Left lung (tissue), 10 donors: Measurements from ENCODE around the gene TSPYL4. TPM values are rescaled to one million over a fixed set of nuclear protein-coding genes. Genes with fewer than 3 reads are reported as not detected.

ENCODE experiments used
- ATAC-seq: fragments of 200-7000 bp; cut with Tn5 transposase; one replicate; pipeline ENCODE4 v1.9.1; 2020; ENCODE audit warnings: moderate library complexity
- DNase-seq, 4 donors: peaks; one replicate each; pipeline ENCODE4 v3.0.0-alpha.2; 2013 to 2020
- H3K27ac ChIP-seq, 2 donors: fragments of 200-600 bp; sonication (generic) in 1 of 2; one replicate each; pipeline versions ENCODE4 v1.5.0 to v1.8.0; 2020 to 2021
- H3K27me3 ChIP-seq, 2 donors: fragments of 200-600 bp; sonication (generic) in 1 of 2; one replicate each; pipeline versions ENCODE4 v1.5.0 to v1.8.0; 2020 to 2021
- H3K36me3 ChIP-seq, 2 donors: fragments of 200-600 bp; sonication (generic) in 1 of 2; one replicate each; pipeline versions ENCODE4 v1.5.0 to v1.8.0; 2020 to 2021
- H3K4me1 ChIP-seq, 2 donors: fragments of 200-600 bp; one replicate each; pipeline ENCODE4 v1.8.0; 2021
- H3K4me3 ChIP-seq, 2 donors: fragments of 200-600 bp; sonication (generic) in 1 of 2; one replicate each; pipeline versions ENCODE4 v1.5.0 to v1.8.0; 2020 to 2021; ENCODE audit warnings: mild to moderate bottlenecking in 1 of 2
- H3K9me3 ChIP-seq, 2 donors: fragments of 200-600 bp; sonication (generic) in 1 of 2; one replicate each; pipeline versions ENCODE4 v1.5.0 to v1.8.0; 2020 to 2021
- CTCF ChIP-seq, 2 donors: fragments of 200-600 bp; sonication (generic) in 1 of 2; IDR thresholded peaks; one replicate each; pipeline versions ENCODE4 v1.5.0 to v1.8.0; 2021; ENCODE audit warnings: antibody characterized with exemption in 2 of 2
- intact Hi-C, 2 donors: fragments of 100-400 bp; cut with DNase I; formaldehyde crosslinking; loops; one replicate each; pipeline versions ENCODE4 v1.11.2 to v1.14.2; 2022
- polyA plus RNA-seq, 6 donors: library from polyadenylated mRNA; unstranded; fragments of 120-200 nt; gene quantifications; one replicate each; pipeline ENCODE4 v1.2.1, GENCODE V29; 2013; ENCODE audit not compliant: insufficient read length in 6 of 6
- total RNA-seq, 2 donors: library from RNA; stranded (reverse); fragmentation: NEBNext Ultra II Directional; extraction: Animal tissue kit (Norgen Biotek cat#: 25700); gene quantifications; one replicate each; pipeline ENCODE4 v1.2.1, GENCODE V29; 2021
- donor health status: DM: no; HTN: yes; CAD: no.
- donor health status: DM: no; HTN: no; CAD: no.

Gene TSPYL4
- total and polyA plus RNA-seq, 8 donors, result 10.2 to 53.8 (median 48.8) TPM

- ATAC-seq (no peak), DNase-seq (no peak)
- intact Hi-C loops, result no loop called here
These were observed 15.8 kb downstream of the TSPYL4 start for GRCh38 chr6:116238083-116238482.

GRCh38 chr6:116234689-116235088, 19.2 kb downstream of the TSPYL4 start:
- H3K9me3 ChIP-seq, result no peaks in the 10 kb centered on the region
- H3K4me1 ChIP-seq, result no peaks in the 10 kb centered on the region
- H3K27me3 ChIP-seq, result no peaks in the 10 kb centered on the region
- no peak overlapping the region for H3K4me3 ChIP-seq
- no peak overlapping the region for H3K27ac ChIP-seq
- peak in 1 of 4 donors; percentile 36 for DNase-seq
- intact Hi-C loops, result no loop called here
- ATAC-seq, result no peak
- peaks cover 0 to 4% of the 10 kb centered on the region in 2 donors for H3K36me3 ChIP-seq
- no peak for TF ChIP-seq CTCF (IDR thresholded peaks at IDR 0.05)

More at GRCh38 chr6:116238083-116238482, 15.8 kb downstream of the TSPYL4 start:
- Histone ChIP-seq H3K36me3 (peaks cover 0 to 9% of the 10 kb centered on the region in 2 donors), H3K27me3 (no peaks in the 10 kb centered on the region), H3K4me1 (no peaks in the 10 kb centered on the region), H3K27ac (no peak overlapping the region), H3K4me3 (no peak overlapping the region), H3K9me3 (no peaks in the 10 kb centered on the region)
- no peak for TF ChIP-seq CTCF (IDR thresholded peaks at IDR 0.05)

- Histone ChIP-seq H3K4me3 (no peak overlapping the region), H3K4me1 (no peaks in the 10 kb centered on the region), H3K27ac (no peak overlapping the region), H3K27me3 (no peaks in the 10 kb centered on the region), H3K36me3 (peaks cover 0 to 3% of the 10 kb centered on the region in 2 donors), H3K9me3 (no peaks in the 10 kb centered on the region)
- TF ChIP-seq CTCF (IDR thresholded peaks at IDR 0.05), result no peak
- DNase-seq, result peak in 1 of 4 donors; percentile 65
- intact Hi-C loops, result no loop called here
- ATAC-seq, result no peak
These were observed 24.5 kb downstream of the TSPYL4 start for GRCh38 chr6:116229287-116229913.

GRCh38 chr6:116223355-116223754, 30.5 kb downstream of the TSPYL4 start:
- H3K4me3 ChIP-seq, result no peak overlapping the region
- intact Hi-C loops, result no loop called here
- DNase-seq, result no peak
- H3K27me3 ChIP-seq, result no peaks in the 10 kb centered on the region
- H3K4me1 ChIP-seq, result no peaks in the 10 kb centered on the region
- H3K27ac ChIP-seq, result no peak overlapping the region
- H3K36me3 ChIP-seq, result peaks cover 0 to 7% of the 10 kb centered on the region in 2 donors
- no peaks in the 10 kb centered on the region for H3K9me3 ChIP-seq
- ATAC-seq, result no peak
- TF ChIP-seq CTCF (IDR thresholded peaks at IDR 0.05), result no peak

- ATAC-seq, result no peak
These were observed 32.0 kb downstream of the TSPYL4 start for GRCh38 chr6:116221911-116222310.

More at GRCh38 chr6:116221911-116222310, 32.0 kb downstream of the TSPYL4 start:
- H3K4me1 ChIP-seq, result no peaks in the 10 kb centered on the region
- H3K27me3 ChIP-seq, result no peaks in the 10 kb centered on the region
- H3K4me3 ChIP-seq, result no peak overlapping the region
- H3K36me3 ChIP-seq, result peaks cover 0 to 7% of the 10 kb centered on the region in 2 donors
- intact Hi-C loops, result no loop called here
- TF ChIP-seq CTCF (IDR thresholded peaks at IDR 0.05), result no peak
- H3K9me3 ChIP-seq, result no peaks in the 10 kb centered on the region
- no peak overlapping the region for H3K27ac ChIP-seq
- no peak for DNase-seq
